IMR-90 (cell line): ENCODE measurements around the gene ZNF598. TPM values are rescaled to one million over a fixed set of nuclear protein-coding genes. Genes with fewer than 3 reads are reported as not detected.

Experiments
- ATAC-seq: fragments of 200-7000 bp; cut with Tn5 transposase; 2 replicates; pipeline ENCODE4 v1.9.1; 2020; ENCODE audit warnings: low read depth, mild to moderate bottlenecking, moderate library complexity
- BruUV-seq: library from RNA; stranded (reverse); fragments of 400-500 nt; replicated peaks from 2 replicates; lab custom pipeline; 2021; lab: Mats Ljungman, UMichigan
- CTCF ChIA-PET: fragments of 300-600 bp; formaldehyde crosslinking; extraction: SDS; loops from one replicate; lab custom pipeline; 2021; ENCODE audit warnings: antibody characterized with exemption; lab: Yijun Ruan, JAX
- POLR2A ChIA-PET: fragments of 300-600 bp; sonication (Branson Sonifier 250); formaldehyde crosslinking; loops from one replicate; lab custom pipeline; 2022; ENCODE audit warnings: antibody characterized with exemption; ENCODE audit not compliant: unreplicated experiment; lab: Charles Lee
- DNase-seq: peaks from one replicate; pipeline ENCODE4 v3.0.0; 2013
- H2AFZ ChIP-seq: replicated peaks from 2 replicates; pipeline ENCODE3; 2013; ENCODE audit warnings: low read length, mild to moderate bottlenecking; ENCODE audit not compliant: poor library complexity
- H2AK5ac ChIP-seq: 2 replicates; pipeline ENCODE4 v1.6.1; 2013; ENCODE audit warnings: low read depth, low read length, inconsistent platforms
- H2AK9ac ChIP-seq: replicated peaks from 2 replicates; pipeline ENCODE3; 2013; ENCODE audit warnings: mild to moderate bottlenecking, low read depth, low read length, moderate library complexity; ENCODE audit not compliant: poor library complexity
- H2BK120ac ChIP-seq: 2 replicates; pipeline ENCODE4 v1.6.1; 2013; ENCODE audit warnings: low read depth, low read length, inconsistent platforms
- H2BK15ac ChIP-seq: 3 replicates; pipeline ENCODE4 v1.6.1; 2013; ENCODE audit warnings: low read depth, low read length, inconsistent platforms
- H2BK20ac ChIP-seq: 2 replicates; pipeline ENCODE4 v1.6.1; 2013; ENCODE audit warnings: low read depth, mild to moderate bottlenecking, inconsistent platforms, low read length, moderate library complexity
- H2BK5ac ChIP-seq: 2 replicates; pipeline ENCODE4 v1.6.1; 2013; ENCODE audit warnings: mild to moderate bottlenecking, low read depth, low read length, inconsistent platforms; ENCODE audit not compliant: poor library complexity, severe bottlenecking
- H3K14ac ChIP-seq: replicated peaks from 2 replicates; pipeline ENCODE4 v1.6.1; 2013; ENCODE audit warnings: low read depth, low read length, inconsistent platforms
- H3K18ac ChIP-seq: 2 replicates; pipeline ENCODE4 v1.6.1; 2013; ENCODE audit warnings: low read depth, low read length, control low read depth
- H3K23ac ChIP-seq: 2 replicates; pipeline ENCODE4 v1.6.1; 2013; ENCODE audit warnings: low read depth, low read length, inconsistent platforms
- H3K27ac ChIP-seq: 2 replicates; pipeline ENCODE4 v1.5.1; 2013; ENCODE audit warnings: mild to moderate bottlenecking, control low read depth, low read length; ENCODE audit not compliant: insufficient read depth
- H3K27me3 ChIP-seq: 2 replicates; pipeline ENCODE4 v1.6.1; 2013; ENCODE audit warnings: low read length; ENCODE audit not compliant: control insufficient read depth, insufficient read depth
- H3K36me3 ChIP-seq: 2 replicates; pipeline ENCODE4 v1.6.1; 2013; ENCODE audit warnings: low read length, mixed read lengths; ENCODE audit not compliant: control insufficient read depth, insufficient read depth
- H3K4ac ChIP-seq: 2 replicates; pipeline ENCODE4 v1.6.1; 2013; ENCODE audit warnings: low read depth, low read length, inconsistent platforms
- H3K4me1 ChIP-seq: 2 replicates; pipeline ENCODE4 v1.6.1; 2013; ENCODE audit warnings: low read length, mixed read lengths; ENCODE audit not compliant: control insufficient read depth, insufficient read depth
- H3K4me2 ChIP-seq: 2 replicates; pipeline ENCODE4 v1.6.1; 2013; ENCODE audit warnings: low read depth, mild to moderate bottlenecking, control low read depth, low read length, moderate library complexity
- H3K4me3 ChIP-seq: 2 replicates; pipeline ENCODE4 v1.5.1; 2013; ENCODE audit warnings: low read depth, mild to moderate bottlenecking, control low read depth, low read length, moderate library complexity; ENCODE audit not compliant: insufficient read depth
- H3K56ac ChIP-seq: 2 replicates; pipeline ENCODE4 v1.6.1; 2013; ENCODE audit warnings: low read length, inconsistent platforms; ENCODE audit not compliant: insufficient read depth; ENCODE audit errors: extremely low read depth
- H3K79me1 ChIP-seq, 2 experiments: 2 replicates each; pipeline ENCODE4 v1.6.1; 2013; ENCODE audit warnings: low read length in 2 of 2, inconsistent platforms in 1 of 2, low read depth in 1 of 2
- H3K9ac ChIP-seq: 2 replicates; pipeline ENCODE4 v1.6.1; 2013; ENCODE audit warnings: low read depth, low read length, control low read depth
- H3K9me1 ChIP-seq: 2 replicates; pipeline ENCODE4 v1.6.1; 2013; ENCODE audit warnings: low read length, inconsistent platforms; ENCODE audit not compliant: insufficient read depth
- H3K9me3 ChIP-seq: 2 replicates; pipeline ENCODE4 v1.6.1; 2013; ENCODE audit warnings: low read length; ENCODE audit not compliant: control insufficient read depth, insufficient read depth
- H4K20me1 ChIP-seq: 2 replicates; pipeline ENCODE4 v1.6.1; 2013; ENCODE audit warnings: low read length, inconsistent platforms; ENCODE audit not compliant: insufficient read depth
- H4K5ac ChIP-seq: 2 replicates; pipeline ENCODE4 v1.6.1; 2013; ENCODE audit warnings: mild to moderate bottlenecking, low read depth, low read length, control low read depth
- H4K8ac ChIP-seq, 2 experiments: 2 replicates each; pipeline ENCODE4 v1.6.1; 2013; ENCODE audit warnings: low read depth in 2 of 2, low read length in 2 of 2, control low read depth in 1 of 2, inconsistent platforms in 1 of 2
- H4K91ac ChIP-seq: 2 replicates; pipeline ENCODE4 v1.6.1; 2013; ENCODE audit warnings: low read depth, low read length, inconsistent platforms; ENCODE audit not compliant: insufficient read depth
- BHLHE40 ChIP-seq: fragments of 150-350 bp; IDR thresholded peaks from 2 replicates; pipeline ENCODE4 v1.6.1; 2016; ENCODE audit warnings: mild to moderate bottlenecking, low read depth, low read length
- CEBPB ChIP-seq: IDR thresholded peaks from 2 replicates; pipeline ENCODE4 v1.6.1; 2012; ENCODE audit warnings: low read depth, low read length, improper control_type of control experiment
- CHD1 ChIP-seq: IDR thresholded peaks from 2 replicates; pipeline ENCODE4 v1.6.1; 2012; ENCODE audit warnings: low read depth, low read length, improper control_type of control experiment
- FOS ChIP-seq: fragments of 150-350 bp; IDR thresholded peaks from 2 replicates; pipeline ENCODE4 v1.6.1; 2016; ENCODE audit warnings: low read depth, low read length
- MAFK ChIP-seq: IDR thresholded peaks from 2 replicates; pipeline ENCODE4 v1.6.1; 2012; ENCODE audit warnings: low read depth, low read length, improper control_type of control experiment
- MAZ ChIP-seq: IDR thresholded peaks from 2 replicates; pipeline ENCODE4 v1.6.1; 2012; ENCODE audit warnings: low read depth, mild to moderate bottlenecking, low read length, improper control_type of control experiment, moderate library complexity, borderline replicate concordance
- MXI1 ChIP-seq: IDR thresholded peaks from 2 replicates; pipeline ENCODE4 v1.6.1; 2012; ENCODE audit warnings: low read depth, mild to moderate bottlenecking, low read length, moderate library complexity, borderline replicate concordance
- NFE2L2 ChIP-seq: fragments of 150-350 bp; IDR thresholded peaks from 2 replicates; pipeline ENCODE4 v1.6.1; 2016; ENCODE audit warnings: low read depth, mild to moderate bottlenecking, low read length
- POLR2A ChIP-seq: IDR thresholded peaks from 2 replicates; pipeline ENCODE4 v1.6.1; 2012; ENCODE audit warnings: mild to moderate bottlenecking, low read depth, low read length
- RAD21 ChIP-seq: IDR thresholded peaks from 2 replicates; pipeline ENCODE4 v1.6.1; 2012; ENCODE audit warnings: low read length, improper control_type of control experiment
- RCOR1 ChIP-seq: IDR thresholded peaks from 2 replicates; pipeline ENCODE4 v1.6.1; 2012; ENCODE audit warnings: mild to moderate bottlenecking, low read length, improper control_type of control experiment; ENCODE audit not compliant: insufficient replicate concordance
- RFX5 ChIP-seq: IDR thresholded peaks from 2 replicates; pipeline ENCODE4 v1.8.0; 2012; ENCODE audit warnings: low read depth, mild to moderate bottlenecking, low read length, moderate library complexity
- SMC3 ChIP-seq: fragments of 150-350 bp; IDR thresholded peaks from 2 replicates; pipeline ENCODE4 v1.6.1; 2016; ENCODE audit warnings: low read depth, mild to moderate bottlenecking, antibody characterized with exemption, low read length, moderate library complexity
- WGBS, 2 experiments: methylation state at CpG; one replicate each; pipeline versions ENCODE4 v1.1.5 to v1.1.7; 2013; ENCODE audit warnings: missing lambda C conversion rate in 2 of 2; ENCODE audit not compliant: insufficient read length in 1 of 2; ENCODE audit errors: extremely low coverage in 2 of 2; 5-methylcytosine and 5-hydroxymethylcytosine counted together
- dilution Hi-C: fragments of 300-500 bp; cut with HindIII; formaldehyde crosslinking; loops from one replicate; pipeline ENCODE4 v1.14.3; 2018; ENCODE audit warnings: low sequenced_read_pairs; ENCODE audit not compliant: unreplicated experiment
- in situ Hi-C: fragments of 300-500 bp; cut with MboI; formaldehyde crosslinking; loops from 3 replicates; pipeline ENCODE4 v1.14.3; 2019; ENCODE audit warnings: low sequenced_read_pairs, inconsistent platforms, mixed read lengths
- intact Hi-C: fragments of 100-400 bp; cut with micrococcal nuclease; formaldehyde crosslinking; loops from 2 replicates; pipeline ENCODE4 v1.10.0; 2022
- polyA plus RNA-seq, 3 experiments: library from polyadenylated mRNA; depleted of rRNA; stranded (reverse); fragments of >200 nt; gene quantifications; 2 replicates each; pipeline ENCODE4 v1.2.3, GENCODE V29; 2012; ENCODE audit warnings: low replicate concordance in 1 of 3
- total RNA-seq: library from RNA; depleted of rRNA; stranded (reverse); fragments of >200 nt; gene quantifications from 2 replicates; pipeline ENCODE4 v1.2.3, GENCODE V29; 2012
- TF ChIP-seq, protein P1 (sequence below): fragments of 150-350 bp; IDR thresholded peaks from 2 replicates; pipeline ENCODE4 v1.6.1; 2016; ENCODE audit warnings: low read depth, mild to moderate bottlenecking, low read length, moderate library complexity, borderline replicate concordance
- TF ChIP-seq, protein P2 (sequence below): conservative IDR thresholded peaks from 2 replicates; pipeline ENCODE4 v1.5.1; 2012; ENCODE audit warnings: mild to moderate bottlenecking, low read depth, low read length, improper control_type of control experiment

ZNF598 gene
- total and polyA plus RNA-seq, 2 of the 4 experiments (the other 2 are of a cell fraction), result 3.4 to 36.4 TPM

DNA sequence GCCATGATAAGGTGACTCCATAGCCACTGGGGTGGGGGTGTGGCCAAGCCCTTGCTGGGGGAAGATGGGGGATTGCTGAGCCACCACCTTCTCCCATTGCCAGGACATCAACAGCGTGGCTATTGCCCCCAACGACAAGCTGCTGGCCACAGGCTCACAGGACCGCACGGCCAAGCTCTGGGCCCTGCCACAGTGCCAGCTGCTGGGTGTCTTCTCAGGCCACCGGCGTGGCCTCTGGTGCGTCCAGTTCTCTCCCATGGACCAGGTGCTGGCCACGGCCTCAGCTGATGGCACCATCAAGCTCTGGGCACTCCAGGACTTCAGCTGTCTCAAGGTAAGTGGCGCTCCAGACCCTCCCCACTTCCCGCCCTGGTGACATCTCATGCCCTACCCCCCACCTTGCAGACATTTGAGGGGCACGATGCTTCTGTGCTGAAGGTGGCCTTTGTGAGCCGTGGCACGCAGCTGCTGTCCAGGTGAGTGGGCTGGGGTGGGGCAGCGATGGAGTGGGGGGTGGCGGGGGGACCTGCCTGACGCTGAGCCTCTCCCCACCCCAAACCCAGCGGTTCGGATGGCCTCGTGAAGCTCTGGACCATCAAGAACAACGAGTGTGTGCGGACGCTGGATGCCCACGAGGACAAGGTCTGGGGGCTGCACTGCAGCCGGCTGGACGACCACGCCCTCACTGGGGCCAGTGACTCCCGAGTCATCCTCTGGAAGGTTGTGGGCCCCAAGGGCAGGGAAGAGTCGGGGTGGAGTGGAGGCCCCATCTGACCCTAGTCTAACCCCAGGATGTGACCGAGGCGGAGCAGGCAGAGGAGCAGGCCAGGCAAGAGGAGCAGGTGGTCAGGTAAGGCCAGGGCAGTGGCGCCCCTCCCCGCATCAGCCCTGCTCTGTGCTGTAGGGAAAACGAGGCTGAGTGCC lies 32.4 kb downstream of the ZNF598 start:
- Histone ChIP-seq H2BK5ac (no peak overlapping the region), H3K23ac (no peak overlapping the region), H3K18ac (no peak overlapping the region), H4K5ac (no peak overlapping the region), H2AFZ (no peak overlapping the region), H3K4ac (no peak overlapping the region), H3K4me2 (no peak overlapping the region), H3K14ac (no peak overlapping the region), H3K56ac (no peak overlapping the region), H4K8ac (no peak overlapping the region), H3K9ac (no peak overlapping the region), H3K27ac (no peak overlapping the region), H4K91ac (no peak overlapping the region), H2AK9ac (no peak overlapping the region), H2BK15ac (no peak overlapping the region), H4K20me1 (no peaks in the 10 kb centered on the region; the same call in 1 of the 2 replicates), H2AK5ac (no peak overlapping the region), H3K4me3 (no peak overlapping the region), H2BK20ac (no peak overlapping the region), H3K79me1 (peaks cover 0 to 20% of the 10 kb centered on the region in 2 experiments; a peak in 1 of 4 replicates), H3K36me3 (peaks cover 48% of the 10 kb centered on the region), H3K27me3 (peaks cover 25% of the 10 kb centered on the region; the same call in 1 of the 2 replicates), H3K9me1 (no peaks in the 10 kb centered on the region), H2BK120ac (no peak overlapping the region), H3K9me3 (no peaks in the 10 kb centered on the region), H3K4me1 (peaks cover 3% of the 10 kb centered on the region; the same call in 1 of the 2 replicates)
- POLR2A ChIA-PET, result no interaction called here
- TSS peak; percentile 38 for BruUV-seq
- dilution Hi-C loops, result no loop called here
- CTCF ChIA-PET, result no interaction called here
- DNase-seq (no peak), ATAC-seq (no peak)
- intact Hi-C loops, result no loop called here
- 94% methylated on average over 16 of the region's 33 CpGs; no CpG with 5 or more reads in 1 of the 2 experiments for WGBS, 2 experiments
- in situ Hi-C loops, result no loop called here
- TF ChIP-seq CHD1 (no peak), NFE2L2 (no peak), POLR2A (no peak), FOS (no peak), BHLHE40 (no peak), SMC3 (no peak), MXI1 (no peak), MAFK (no peak), RFX5 (no peak), CEBPB (no peak), MAZ (no peak), RCOR1 (no peak), RAD21 (no peak)
- TF ChIP-seq, protein P1, sequence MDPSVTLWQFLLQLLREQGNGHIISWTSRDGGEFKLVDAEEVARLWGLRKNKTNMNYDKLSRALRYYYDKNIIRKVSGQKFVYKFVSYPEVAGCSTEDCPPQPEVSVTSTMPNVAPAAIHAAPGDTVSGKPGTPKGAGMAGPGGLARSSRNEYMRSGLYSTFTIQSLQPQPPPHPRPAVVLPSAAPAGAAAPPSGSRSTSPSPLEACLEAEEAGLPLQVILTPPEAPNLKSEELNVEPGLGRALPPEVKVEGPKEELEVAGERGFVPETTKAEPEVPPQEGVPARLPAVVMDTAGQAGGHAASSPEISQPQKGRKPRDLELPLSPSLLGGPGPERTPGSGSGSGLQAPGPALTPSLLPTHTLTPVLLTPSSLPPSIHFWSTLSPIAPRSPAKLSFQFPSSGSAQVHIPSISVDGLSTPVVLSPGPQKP, result no peak
- TF ChIP-seq, protein P2, sequence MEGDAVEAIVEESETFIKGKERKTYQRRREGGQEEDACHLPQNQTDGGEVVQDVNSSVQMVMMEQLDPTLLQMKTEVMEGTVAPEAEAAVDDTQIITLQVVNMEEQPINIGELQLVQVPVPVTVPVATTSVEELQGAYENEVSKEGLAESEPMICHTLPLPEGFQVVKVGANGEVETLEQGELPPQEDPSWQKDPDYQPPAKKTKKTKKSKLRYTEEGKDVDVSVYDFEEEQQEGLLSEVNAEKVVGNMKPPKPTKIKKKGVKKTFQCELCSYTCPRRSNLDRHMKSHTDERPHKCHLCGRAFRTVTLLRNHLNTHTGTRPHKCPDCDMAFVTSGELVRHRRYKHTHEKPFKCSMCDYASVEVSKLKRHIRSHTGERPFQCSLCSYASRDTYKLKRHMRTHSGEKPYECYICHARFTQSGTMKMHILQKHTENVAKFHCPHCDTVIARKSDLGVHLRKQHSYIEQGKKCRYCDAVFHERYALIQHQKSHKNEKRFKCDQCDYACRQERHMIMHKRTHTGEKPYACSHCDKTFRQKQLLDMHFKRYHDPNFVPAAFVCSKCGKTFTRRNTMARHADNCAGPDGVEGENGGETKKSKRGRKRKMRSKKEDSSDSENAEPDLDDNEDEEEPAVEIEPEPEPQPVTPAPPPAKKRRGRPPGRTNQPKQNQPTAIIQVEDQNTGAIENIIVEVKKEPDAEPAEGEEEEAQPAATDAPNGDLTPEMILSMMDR, result no peak
